ENCODE data around the gene SLC22A23.

The SLC22A23 gene

DNA sequence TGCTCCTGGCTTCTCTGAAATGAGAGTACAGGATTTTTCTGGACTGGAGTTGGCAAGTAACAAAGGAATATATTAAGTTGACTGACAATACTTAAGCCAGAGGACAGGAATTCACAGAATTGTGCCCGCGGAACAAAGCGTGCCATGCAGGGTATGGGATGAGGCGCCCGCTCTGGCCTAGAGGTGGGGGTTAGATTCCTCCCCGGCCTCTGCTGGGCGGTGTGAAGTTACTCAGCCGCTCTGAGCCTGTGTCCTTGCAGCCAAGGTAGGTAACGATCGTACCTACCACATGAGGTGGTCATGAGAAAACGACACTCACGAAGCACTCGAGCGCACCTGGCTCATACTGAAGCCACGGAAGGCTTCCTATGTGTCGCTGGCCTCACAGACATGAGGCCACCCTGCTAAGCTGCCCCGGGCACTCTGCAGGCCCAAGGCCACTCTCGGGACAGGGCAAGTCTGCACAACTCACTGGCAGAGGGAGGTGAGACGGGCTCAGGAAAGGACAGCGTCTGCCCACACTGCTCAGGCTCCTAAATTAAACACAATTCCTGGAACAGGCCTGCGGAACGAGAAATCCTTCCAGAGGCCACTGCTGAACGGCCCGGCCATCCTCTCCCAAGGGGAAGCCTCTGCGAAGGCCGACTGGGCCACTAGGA, 127.3 kb downstream of the SLC22A23 start:
- no peak for FAIRE-seq

DNA sequence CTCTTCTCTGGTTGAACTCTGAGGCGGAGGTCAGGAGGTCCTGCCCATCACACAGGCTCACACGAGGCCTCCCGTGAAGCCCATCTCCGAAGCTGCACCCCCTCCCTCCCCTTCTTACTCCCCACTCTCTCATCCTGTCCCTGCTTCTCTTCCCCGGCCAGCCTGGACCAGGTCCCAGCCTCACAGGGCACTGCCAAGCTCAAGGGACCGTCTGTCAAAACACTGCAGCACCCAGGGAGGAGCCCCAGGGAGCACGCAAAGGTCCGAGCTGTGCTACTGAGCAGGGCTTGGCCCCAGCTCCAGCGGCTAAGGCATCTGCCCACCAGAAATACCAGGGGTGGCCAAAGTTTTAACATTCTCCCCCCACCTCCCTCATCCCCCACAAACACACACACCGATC, 128.1 kb downstream of the SLC22A23 start:
- no peak for FAIRE-seq

DNA sequence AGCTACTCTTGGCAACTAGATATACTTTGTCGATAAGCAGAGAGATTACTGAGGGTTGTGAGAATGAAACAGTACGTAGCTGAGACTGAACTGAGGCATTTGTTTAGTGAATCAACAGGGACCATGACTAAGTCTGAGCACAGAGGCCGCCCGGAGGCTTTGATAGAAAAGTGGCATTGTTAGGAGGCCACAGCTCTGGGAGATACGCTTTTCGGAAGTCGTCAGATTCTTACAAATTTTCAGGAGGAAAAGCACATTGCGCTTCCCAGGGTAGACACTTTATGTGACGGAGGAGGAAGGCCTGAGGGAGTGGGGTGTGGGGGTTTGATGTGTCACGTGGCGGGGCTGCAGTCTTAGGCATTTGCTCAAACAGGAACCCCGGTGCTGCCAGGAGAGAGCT, 128.7 kb downstream of the SLC22A23 start:
- no peak for FAIRE-seq

DNA sequence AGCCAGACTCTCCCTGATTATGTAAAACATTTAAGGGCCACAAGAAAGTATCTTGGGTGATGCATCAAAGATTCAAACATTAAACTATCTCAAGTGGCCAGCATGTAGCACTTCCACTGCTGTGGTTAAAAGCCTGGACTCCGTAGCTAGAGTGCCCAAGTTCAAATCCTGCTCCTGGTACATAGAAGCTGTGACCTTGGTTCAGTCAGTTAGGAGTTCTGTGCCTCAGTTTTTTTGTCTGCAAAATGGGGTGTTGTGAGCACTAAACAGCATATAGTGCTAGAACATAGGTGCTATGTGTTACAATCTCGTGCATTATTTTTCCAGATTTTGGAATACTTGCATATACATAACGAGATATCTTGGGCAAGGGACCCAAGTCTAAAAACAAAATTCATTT, 129.4 kb downstream of the SLC22A23 start:
- no peak for FAIRE-seq

DNA sequence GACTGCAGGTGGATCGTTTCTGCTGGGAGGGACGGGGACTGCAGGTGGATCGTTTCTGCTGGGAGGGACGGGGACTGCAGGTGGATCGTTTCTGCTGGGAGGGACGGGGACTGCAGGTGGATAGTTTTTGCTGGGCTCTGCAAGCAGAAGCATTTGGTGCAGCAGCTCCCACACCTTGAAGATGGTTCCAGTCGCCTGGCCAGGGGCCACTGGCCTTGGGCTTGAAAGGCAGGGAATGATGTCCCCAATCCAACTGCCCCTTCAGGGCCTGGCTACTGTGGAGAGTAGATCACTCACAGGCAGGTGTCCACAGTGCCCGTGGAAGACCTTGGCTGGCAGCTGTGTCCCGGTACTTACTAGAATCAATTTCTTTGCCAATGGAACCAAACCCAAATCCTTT, 129.9 kb downstream of the SLC22A23 start:
- FAIRE-seq: no peak

DNA sequence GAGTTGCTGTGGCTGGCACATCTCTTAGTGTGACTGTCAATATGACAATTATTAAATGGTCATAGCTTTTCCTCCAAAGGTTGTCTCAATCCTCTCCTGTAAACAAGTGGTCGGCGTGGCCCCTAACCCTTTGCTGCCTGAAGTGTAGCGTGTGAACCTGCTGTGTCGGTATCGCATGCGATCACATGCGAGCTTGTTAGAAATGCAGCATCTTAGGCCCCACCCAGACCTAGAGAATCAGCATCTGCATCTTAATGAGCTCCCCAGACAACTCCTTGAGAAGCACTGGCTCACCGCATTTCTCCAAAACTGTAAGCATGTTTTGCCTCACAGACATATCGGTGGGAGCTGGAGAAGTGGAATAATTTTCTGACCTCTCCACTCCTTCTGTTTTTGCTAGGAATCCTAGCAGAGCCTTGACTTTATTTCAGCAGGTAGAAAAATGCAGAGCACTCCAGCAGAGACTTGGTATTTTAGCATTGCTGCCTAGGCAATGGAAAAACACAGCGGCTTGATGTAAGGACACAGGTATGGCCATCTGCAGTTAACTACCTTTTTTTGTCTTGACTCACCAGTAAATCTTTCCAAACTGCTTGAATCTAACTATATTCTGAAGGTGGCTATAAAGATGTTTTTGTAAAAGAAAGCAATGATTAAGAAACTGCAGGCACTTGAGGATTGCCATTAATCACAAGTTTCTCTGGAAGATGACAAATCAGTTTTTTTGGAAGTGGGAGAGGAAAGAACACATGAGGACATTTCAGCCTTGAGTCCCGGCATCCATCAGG, 130.5 kb downstream of the SLC22A23 start:
- no peak for FAIRE-seq

DNA sequence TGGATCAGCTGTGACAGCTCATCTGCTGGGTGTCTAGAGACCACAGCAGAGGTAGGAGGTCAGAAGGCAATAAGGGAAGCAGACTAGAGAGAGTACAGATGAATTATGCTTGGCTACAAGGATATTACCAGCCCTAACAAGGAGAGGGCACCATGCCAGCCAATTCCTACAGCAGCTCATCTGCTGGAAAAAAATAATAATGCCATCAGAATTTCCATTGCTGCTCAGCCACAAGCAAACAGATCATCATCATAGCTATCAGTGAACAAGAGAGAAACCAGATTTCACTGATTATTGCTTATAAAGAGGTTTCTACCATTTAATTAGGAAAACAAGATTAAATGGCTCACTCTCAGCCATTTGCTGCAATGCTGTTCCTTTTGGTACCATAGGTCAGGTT, 131.6 kb downstream of the SLC22A23 start:
- FAIRE-seq: no peak

DNA sequence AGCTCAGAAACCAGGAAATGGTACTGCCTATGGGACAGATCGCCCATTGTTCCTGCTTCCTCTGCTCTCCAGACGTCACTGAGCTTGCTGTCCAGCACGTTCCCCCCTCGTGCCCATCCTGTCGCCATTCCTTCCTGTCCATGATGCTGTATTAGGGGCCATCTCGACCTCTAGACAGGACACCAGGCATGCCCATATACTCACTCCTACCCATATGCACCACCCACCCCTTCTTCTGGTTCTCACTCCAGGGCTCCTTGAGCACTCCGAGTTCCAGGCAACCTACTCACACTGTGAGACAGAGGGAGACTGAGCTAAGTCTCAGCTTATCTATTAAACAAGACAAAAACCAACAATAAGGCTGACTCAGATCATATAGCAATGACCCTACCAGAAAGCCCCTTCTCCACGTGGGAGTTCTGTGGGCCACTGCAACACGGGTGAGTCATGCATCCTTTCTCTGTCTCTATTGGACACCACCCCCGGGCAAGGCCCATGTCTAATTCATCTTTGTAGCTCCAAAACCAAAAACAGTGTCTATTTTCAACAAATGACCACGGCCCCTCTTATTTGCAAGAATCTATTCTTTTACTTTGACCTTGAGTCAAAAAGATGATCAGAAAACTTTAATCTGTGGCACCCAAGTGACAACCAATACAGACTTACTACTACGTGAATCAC, 132.4 kb downstream of the SLC22A23 start:
- FAIRE-seq: no peak

DNA sequence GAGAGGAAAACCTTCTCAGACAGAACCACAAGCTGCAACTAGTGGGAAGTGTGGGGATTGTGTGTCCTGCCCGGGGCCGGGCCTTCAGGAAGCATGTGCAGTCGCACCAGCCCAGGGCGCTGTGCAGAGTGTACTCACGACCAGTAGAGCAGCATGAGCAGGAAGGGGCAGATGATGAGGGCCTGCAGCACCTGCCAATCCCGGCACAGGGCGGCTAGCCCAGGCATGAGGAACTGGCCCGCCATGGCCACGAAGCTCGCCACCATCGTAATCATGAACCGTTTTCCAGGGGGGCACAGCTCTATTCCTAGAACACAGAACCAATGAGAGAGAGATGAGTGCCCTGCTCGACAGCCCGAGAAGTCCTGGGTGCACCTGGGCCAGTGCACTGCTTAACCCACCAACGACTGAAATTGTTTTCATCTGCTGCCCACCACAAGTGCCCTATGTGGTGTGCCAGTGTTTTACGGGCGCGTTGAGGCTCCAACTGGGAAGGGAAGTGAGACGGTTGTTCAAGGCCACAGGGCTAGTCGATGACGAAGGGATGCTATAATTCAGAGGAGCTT, 133.1 kb downstream of the SLC22A23 start:
- no peak for FAIRE-seq

DNA sequence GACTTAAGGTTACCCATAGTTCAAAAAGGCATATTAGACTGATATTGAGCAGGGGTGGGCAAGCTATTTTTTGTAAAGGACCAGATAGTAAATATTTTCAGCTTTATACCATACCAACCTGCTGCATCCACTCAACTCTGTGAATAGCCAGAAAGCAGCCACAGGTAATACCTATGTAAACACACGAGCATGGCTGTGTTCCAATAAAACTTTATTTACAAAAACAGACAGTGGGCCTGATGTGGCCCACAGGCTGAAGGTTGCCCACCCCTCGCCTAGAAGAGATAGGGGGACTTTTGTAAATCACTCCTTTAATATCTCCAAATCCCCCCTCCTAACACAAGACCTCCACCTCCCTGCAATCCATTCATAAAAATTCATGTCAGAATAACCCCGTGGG, 133.7 kb downstream of the SLC22A23 start:
- FAIRE-seq: no peak

DNA sequence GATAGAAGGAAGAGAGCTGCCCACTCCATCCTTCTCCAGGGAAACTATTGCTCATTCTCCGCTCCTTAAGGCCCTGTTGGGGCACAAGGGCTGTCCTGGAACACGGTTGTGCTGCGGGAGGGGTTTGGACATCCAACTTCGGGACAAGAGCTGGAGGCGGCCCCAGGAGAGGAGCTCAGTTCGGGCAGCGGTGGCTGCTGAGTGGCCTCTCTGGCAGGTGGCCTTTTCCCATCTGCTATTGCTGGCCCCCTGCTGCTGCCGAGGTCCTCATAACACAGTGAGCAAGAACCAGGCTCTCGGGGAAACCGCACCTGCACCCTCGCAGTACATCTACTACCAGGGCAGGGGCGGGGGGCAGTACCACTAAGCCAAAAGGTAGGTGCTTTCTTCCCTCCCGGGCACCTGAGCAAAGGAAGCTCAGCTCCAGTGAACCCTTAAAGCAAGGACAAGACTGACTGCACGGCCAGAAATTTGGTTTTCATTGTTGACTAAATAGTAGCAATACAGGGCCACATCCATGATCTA, 134.4 kb downstream of the SLC22A23 start:
- no peak for FAIRE-seq

DNA sequence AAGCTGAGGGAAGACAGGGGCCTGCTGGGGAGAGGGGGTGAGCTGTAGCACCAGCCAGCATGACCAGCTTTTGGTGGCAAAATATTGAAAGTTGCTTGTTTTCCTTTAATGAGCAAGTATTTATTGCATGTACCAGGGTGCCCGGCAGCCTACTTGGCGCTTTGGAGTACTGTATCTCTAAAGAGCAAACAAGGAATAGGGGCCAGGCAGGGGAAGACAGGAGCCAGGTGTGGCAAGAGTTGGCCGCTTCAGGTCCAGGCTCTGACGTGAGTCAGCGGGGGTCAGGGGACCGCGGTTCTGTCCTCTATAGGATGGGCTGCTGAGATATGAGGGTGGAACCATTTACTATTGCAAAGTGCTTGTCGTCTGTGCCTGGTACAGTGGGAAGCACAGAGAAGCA, 135.0 kb downstream of the SLC22A23 start:
- no peak for FAIRE-seq

DNA sequence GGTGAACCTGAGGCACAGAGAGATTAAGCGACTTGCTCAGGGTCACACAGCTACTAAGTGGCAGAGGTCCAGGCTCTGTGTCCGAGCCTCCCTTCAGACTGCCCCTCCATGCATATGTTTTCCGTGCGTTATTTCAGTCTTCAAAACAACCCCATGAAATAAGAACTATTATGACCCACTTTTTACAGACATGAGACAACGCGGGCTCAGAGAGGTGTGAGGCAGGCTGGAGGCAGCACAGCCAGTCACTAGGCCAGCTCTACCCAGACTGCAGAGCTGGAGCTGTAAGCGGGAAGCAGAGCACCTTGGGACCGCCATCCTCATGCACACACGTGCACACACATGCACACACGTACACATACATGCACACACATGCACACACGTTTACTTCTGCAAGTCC, 135.8 kb downstream of the SLC22A23 start:
- FAIRE-seq: no peak

DNA sequence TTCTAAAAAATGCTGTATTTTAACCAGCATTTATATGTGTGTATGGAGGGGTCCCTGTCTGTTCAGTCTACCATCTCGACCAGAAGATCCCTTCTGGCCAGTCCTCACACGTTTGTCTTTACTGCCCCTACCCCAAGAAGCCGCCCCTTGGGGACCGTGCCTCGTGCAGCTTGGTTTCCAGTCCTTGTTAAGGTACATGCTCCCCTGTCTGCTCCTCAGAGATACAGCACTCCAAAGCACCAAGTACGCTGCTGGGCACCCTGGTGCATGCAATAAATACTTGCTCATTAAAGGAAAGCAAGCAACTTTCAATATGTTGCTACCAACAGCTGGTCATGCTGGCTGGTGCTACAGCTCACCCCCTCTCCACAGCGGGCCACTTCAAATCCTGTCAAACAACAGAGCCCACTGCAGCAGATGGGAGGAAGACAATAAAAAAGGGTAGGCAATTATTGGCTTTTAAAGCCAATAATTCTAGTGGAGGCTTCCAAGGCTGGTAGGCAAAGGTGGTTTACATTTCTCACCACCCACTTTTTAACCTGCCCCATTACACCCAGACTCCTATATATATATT, 136.5 kb downstream of the SLC22A23 start:
- FAIRE-seq: no peak

DNA sequence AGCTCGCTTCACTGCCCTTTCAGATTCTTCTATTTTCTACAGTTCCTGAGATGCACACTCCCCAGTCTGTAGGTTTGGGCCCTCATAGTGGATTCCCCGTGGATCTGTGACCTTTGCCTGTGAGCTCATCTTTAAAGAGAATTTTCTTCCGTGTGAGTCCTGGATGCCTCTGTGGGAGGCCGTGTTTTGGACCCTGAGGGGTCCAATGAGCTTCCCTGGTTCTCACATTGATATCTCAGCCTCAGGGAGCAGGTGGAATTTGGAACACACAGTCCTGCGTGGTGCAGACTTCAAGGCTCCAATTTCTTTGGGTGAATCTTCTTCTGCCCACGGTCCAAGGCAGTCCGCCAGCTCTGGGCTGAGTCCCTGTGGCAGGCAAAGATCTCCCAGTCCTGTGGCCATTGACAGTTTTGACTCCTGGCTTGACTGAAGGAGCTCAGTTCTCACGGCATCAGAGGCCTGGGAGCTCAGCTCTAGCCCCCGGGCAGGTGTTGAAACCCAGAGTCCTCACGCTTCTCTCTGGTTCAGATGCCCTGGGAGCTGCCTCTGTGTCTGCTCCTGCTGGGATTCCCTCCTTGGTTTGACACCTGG, 137.1 kb downstream of the SLC22A23 start:
- FAIRE-seq: no peak

DNA sequence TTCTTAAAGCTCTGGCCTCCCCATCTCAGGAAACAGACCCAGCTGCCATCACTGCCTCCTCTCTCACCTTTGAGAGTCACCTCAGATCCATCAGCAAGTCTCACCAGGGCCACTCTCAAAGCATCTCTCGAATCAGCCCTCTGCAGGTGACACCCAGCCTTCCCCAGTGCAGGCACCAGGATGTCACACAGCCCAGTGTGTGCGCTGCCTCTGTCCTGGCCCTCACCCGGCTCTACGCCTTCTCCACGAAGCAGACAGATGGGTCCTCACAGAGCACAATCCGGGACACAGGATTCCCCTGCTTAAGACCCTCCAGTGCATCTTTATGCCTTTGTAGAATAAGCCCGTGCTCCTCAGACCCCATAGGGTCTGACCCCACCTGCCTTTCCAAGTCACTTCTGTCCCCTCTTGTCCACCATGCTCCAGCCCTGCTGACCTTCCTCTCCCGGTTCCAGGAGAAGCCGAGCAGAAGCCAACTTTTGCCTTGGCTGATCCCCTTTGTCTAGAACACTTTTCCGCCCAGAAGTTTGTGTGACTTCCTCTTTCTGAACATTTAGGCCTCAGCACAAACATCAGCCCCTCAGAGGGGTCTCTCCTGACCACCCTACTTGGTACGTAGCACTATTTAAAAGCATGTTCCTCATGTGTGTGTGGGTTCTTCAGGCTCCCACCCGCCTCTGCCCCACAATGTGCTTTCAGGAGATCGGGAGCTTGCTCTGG, 137.9 kb downstream of the SLC22A23 start:
- no peak for FAIRE-seq

DNA sequence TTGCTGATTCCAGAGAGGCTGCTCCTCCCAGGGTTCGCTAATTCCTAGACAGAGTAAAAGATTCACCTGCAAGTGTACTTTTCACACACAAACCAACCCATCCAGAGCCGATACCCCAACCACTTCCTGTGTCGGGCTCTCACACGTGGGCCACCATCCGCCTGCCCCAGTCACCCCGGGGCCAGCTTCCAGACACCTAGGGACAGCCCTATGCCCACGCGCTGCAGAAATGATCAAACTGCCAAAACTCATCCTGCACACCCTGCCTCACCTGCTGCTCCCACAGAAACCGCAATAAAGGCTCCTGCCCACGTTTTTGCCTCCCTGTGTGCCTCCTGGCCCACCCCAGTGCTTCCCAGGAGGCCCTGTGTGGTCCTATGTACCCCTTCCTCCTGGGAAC, 138.6 kb downstream of the SLC22A23 start:
- no peak for FAIRE-seq

DNA sequence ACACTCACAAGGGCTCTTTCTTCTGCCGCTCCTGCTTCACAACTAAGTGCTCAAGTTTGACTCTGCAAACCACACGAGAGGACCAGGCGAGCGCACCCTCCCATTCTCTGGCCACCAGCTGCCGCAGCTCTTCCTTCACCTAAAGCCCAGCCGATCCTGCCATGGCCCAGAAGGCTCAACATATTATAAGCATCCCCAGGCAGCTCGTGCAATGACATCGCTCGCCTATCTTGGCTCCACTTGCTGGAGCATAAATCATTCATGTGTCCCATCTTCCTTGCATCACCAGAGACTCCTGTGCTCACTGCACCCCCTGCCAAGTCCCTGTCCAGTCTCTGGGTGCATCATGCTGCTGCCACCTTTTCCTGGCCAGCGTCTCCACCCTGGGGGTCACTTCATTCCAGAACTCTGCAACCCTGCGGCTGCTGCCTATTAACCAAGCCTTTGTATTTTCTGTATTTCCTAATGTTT, 139.1 kb downstream of the SLC22A23 start:
- no peak for FAIRE-seq

DNA sequence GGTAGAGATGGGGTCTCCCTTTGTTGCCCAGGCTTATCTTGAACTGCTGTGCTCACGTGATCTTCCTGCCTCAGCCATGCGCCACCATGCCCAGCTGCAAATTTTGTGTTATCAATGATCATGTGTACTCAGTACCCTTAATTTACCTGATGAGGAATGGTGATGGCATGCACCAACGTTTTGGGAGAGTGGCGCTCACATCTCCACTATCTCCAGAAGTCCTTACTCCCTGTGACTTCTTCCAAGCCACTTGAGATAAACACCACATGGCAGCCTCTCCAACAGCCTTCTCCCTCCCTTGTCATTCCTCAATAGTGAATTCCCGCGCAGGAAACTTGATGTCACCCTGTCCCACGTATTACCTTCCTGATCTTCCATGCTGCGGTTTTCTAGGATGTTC, 140.0 kb downstream of the SLC22A23 start:
- no peak for FAIRE-seq

DNA sequence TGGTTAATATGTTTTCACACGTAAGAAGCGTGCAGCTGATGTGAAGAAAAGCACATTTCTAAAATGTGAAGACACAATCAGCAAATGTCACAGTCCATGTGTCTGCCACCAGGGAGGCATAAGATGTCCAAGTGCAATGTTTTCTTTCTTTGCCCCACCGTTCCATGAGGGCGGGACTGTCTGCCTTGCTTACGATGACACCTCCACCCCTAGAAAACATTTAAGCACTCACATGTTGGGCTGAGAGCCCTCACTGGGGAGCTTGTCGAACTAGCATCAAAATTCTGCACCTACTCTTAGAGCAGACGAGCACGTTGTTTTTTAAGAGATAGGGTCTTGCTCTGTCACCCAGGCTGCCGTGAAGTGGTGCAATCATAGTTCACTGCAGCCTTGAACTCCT, 140.5 kb downstream of the SLC22A23 start:
- FAIRE-seq: no peak

DNA sequence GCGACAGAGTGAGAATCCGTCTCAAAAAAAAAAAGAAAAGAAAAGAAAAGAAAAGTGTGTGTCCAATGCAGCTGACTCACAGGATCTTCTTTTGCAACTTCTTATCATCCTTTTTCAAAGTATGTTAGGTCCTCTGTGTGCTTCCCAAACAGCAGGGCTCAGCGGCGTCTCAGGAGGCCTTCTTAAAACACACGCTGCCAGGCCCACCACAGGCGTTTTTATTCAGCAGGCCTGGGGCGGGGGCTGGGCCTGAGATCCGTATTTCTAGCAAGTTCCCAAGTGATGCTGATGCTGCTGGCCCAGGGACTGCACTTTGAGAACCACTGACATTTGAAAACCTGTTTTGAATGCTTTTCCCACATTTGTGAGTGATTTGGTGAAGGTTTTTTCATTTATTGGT, 141.0 kb downstream of the SLC22A23 start:
- FAIRE-seq: no peak

Data from islet of Langerhans (tissue), 1 donor.